Esophagus squamous epithelium (tissue), 5 donors: Measurements from ENCODE around the gene ABR. TPM values are rescaled to one million over a fixed set of nuclear protein-coding genes. Genes with fewer than 3 reads are reported as not detected.

Source experiments
- DNase-seq: peaks from one replicate; lab custom pipeline; 2025; lab: John Stamatoyannopoulos, UW
- H3K27ac ChIP-seq, 4 donors: fragments of 200-600 bp; sonication (generic); one replicate each; pipeline ENCODE4 v1.5.1; 2016 to 2019; ENCODE audit warnings: mild to moderate bottlenecking in 1 of 4
- H3K27me3 ChIP-seq, 4 donors: fragments of 200-600 bp; sonication (generic); 1 replicate in 3 of 4; 2 replicates in 1 of 4; pipeline versions ENCODE4 v1.5.1 to v1.6.0; 2017 to 2021; ENCODE audit warnings: antibody characterized with exemption in 1 of 4
- H3K36me3 ChIP-seq, 3 donors: fragments of 200-600 bp; sonication (generic); one replicate each; pipeline ENCODE4 v1.5.1; 2016 to 2019
- H3K4me1 ChIP-seq, 3 donors: fragments of 200-600 bp; sonication (generic); one replicate each; pipeline ENCODE4 v1.5.1; 2017 to 2019
- H3K4me3 ChIP-seq, 4 donors: fragments of 200-600 bp; sonication (generic); 1 replicate in 3 of 4; 2 replicates in 1 of 4; pipeline ENCODE4 v1.5.1; 2016 to 2019; ENCODE audit warnings: mild to moderate bottlenecking in 2 of 4, moderate library complexity in 1 of 4
- H3K9me3 ChIP-seq, 3 donors: fragments of 200-600 bp; sonication (generic); one replicate each; pipeline ENCODE4 v1.5.1; 2016 to 2019
- CTCF ChIP-seq, 6 experiments: fragments of 450-650 bp in 4 of 6; fragments of 200-600 bp in 2 of 6; sonication (generic) in 2 of 6; IDR thresholded peaks; one replicate each; pipeline ENCODE4 v1.5.1; 2016 to 2019; ENCODE audit warnings: antibody characterized with exemption in 6 of 6, mild to moderate bottlenecking in 4 of 6, moderate library complexity in 4 of 6
- POLR2A ChIP-seq, 4 donors: fragments of 450-650 bp; IDR thresholded peaks; one replicate each; pipeline ENCODE4 v1.6.1; 2017; ENCODE audit warnings: antibody characterized with exemption in 4 of 4, mild to moderate bottlenecking in 4 of 4, moderate library complexity in 3 of 4
- WGBS, 2 donors: methylation state at CpG; one replicate each; pipeline ENCODE4 v1.1.5; 2018; 5-methylcytosine and 5-hydroxymethylcytosine counted together
- intact Hi-C: fragments of 100-400 bp; cut with DNase I; formaldehyde crosslinking; loops from one replicate; pipeline ENCODE4 v1.15.0; 2022
- total RNA-seq, 4 donors: library from RNA; depleted of rRNA; stranded (reverse); fragments of >200 nt; gene quantifications; one replicate each; pipeline ENCODE4 v1.1.0, GENCODE V29; 2016
- donor health status: DM: yes; HTN: yes; CAD: no.

The ABR gene
- total RNA-seq, 4 donors from 2014 or later, result 62.1 to 248 (median 75.5) TPM

DNA sequence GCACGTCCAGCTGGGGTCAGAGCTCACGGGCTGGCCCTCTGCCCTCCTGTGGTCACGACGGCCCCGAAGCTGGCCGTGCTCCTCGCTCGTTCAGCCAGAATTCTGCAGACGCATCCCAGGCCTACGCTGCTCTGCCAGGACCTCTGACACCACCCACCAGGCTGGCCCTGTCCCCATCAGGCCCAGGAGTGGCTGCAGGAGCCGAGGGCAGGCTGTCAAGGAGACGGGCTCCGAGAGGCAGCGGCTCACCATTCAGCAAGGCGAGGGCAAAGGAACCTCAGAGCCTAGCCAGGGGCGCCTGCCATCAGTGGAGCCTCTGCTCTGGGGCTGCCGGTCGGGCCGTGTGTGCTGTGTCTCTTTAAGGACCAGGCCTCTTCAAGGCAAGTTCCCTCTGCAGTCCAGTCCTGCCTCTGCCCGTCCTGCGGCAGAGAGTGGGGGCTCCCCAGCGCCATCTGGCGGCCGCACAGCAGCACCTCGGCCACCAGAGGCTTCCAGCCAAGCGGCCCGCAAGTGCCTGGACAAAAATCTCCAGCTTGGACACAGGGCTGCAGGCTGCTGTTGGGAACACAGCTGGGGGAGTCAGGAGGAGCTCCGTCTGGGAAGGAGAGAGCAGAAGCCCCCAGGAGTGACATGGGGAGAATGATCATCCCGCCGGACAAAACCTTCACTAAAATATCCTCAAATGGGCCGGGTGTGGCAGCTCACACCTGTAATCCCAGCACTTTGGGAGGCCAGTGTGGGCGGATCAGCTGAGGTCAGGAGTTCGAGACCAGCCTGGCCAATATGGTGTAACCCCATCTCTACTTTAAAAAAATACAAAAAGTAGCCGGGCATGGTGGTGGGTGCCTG, 7.4 kb upstream of the ABR start:
- Histone ChIP-seq H3K27ac (peak overlapping the region in 3 of 4 donors; percentile 62 to 80 (median 72)), H3K9me3 (no peaks in the 10 kb centered on the region), H3K27me3 (peaks cover 0 to 32% (median 0%) of the 10 kb centered on the region in 4 donors), H3K36me3 (no peaks in the 10 kb centered on the region), H3K4me1 (peaks cover 17 to 74% (median 43%) of the 10 kb centered on the region in 3 donors), H3K4me3 (peak overlapping the region in 2 of 4 donors; percentile 20 to 36)
- DNase-seq, result no peak
- intact Hi-C loops, result no loop called here
- WGBS, 2 donors, result 24 to 45% methylated on average over 7 to 8 of the region's 34 CpGs
- TF ChIP-seq CTCF (IDR thresholded peaks at IDR 0.05) (peak; percentile 88 to 98 (median 96)), POLR2A (IDR thresholded peaks at IDR 0.05) (peak in 1 of 4 donors; percentile 41)

GRCh38 chr17:1186214-1186820, 6.5 kb upstream of the ABR start:
- Histone ChIP-seq H3K27me3 (peaks cover 0 to 37% (median 0%) of the 10 kb centered on the region in 4 donors), H3K36me3 (no peaks in the 10 kb centered on the region), H3K9me3 (no peaks in the 10 kb centered on the region), H3K27ac (peak overlapping the region in 3 of 4 donors; percentile 62 to 80 (median 72)), H3K4me1 (peaks cover 17 to 75% (median 43%) of the 10 kb centered on the region in 3 donors), H3K4me3 (peak overlapping the region in 2 of 4 donors; percentile 20 to 36)
- intact Hi-C loops, result no loop called here
- no peak for DNase-seq
- TF ChIP-seq POLR2A (IDR thresholded peaks at IDR 0.05) (no peak), CTCF (IDR thresholded peaks at IDR 0.05) (no peak)
- WGBS, 2 donors, result 34 to 45% methylated on average over 5 to 10 of the region's 13 CpGs

DNA sequence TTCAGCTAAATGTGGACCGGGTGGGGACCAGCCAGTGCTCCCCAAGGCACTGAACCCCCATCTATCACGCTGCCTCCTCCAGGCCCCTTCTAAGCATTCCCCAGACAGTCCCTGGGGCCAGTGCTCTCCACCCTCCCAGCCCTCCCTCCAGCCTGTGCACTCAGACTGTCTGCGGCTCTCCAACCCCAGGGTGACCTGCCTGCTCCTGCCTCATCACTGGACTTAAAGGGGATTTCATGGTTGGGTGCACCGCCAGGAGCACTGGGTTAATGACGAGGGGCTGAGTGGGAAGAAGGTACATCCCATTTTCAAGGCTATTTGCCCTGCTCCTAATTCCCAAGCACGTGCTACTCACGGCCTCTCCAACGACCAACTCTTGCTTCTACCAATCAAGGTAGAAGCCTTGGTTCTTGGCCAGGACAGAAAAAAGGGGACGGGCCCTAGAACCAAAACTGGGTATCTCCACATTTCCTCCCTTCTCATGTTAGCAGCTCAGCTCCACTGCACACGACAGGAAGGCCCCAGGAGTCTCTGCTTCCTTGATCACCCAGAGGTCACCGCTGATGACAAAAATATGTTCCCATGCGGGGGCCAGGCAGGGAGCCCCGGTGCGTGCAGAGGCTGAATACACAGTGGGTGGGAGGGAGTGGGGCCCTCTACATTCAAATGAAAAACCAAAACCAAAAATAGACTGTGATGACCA, 3.5 kb upstream of the ABR start:
- intact Hi-C loops, result loop anchor here (5.0 kb wide), 1 partner anchor 56 kb away; no protein-coding TSS in a partner anchor
- peak overlapping the region in 1 of 4 donors; percentile 34 for H3K27ac ChIP-seq

DNA sequence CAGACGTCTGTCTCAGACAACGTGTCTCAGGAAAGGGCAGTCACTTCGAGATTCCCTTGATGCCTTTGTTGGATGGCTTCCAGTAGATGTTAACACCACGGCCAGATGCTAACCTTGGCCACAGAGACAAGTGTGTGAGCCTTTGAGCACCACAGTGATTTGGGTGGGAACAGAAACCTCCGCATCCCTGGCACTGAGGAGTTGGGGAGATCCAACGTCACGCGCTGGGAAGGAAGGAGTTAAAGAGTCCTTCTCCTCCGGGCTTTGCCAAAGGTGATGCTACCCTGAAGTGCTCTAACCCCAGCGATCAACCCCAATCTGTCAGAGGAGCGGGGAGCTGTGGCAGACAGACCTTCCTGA, 3.0 kb upstream of the ABR start:
- no peaks in the 10 kb centered on the region for H3K9me3 ChIP-seq
- 32 to 45% methylated on average over 4 to 11 of the region's 11 CpGs for WGBS, 2 donors
- DNase-seq, result no peak
- peak overlapping the region in 1 of 4 donors; percentile 34 for H3K27ac ChIP-seq
- H3K36me3 ChIP-seq, result no peaks in the 10 kb centered on the region
- peaks cover 38 to 77% (median 42%) of the 10 kb centered on the region in 3 donors for H3K4me1 ChIP-seq
- no peak overlapping the region for H3K4me3 ChIP-seq
- peaks cover 0 to 43% (median 0%) of the 10 kb centered on the region in 4 donors for H3K27me3 ChIP-seq
- intact Hi-C loops, result loop anchor here (5.0 kb wide), 1 partner anchor 55 kb away; no protein-coding TSS in a partner anchor
- TF ChIP-seq CTCF (IDR thresholded peaks at IDR 0.05) (no peak), POLR2A (IDR thresholded peaks at IDR 0.05) (no peak)

More for the DNA sequence above, 3.5 kb upstream of the ABR start:
- Histone ChIP-seq H3K4me1 (peaks cover 35 to 77% (median 42%) of the 10 kb centered on the region in 3 donors), H3K4me3 (no peak overlapping the region), H3K27me3 (peaks cover 0 to 47% (median 0%) of the 10 kb centered on the region in 4 donors), H3K9me3 (no peaks in the 10 kb centered on the region), H3K36me3 (no peaks in the 10 kb centered on the region)
- TF ChIP-seq POLR2A (IDR thresholded peaks at IDR 0.05), result no peak
- no peak for TF ChIP-seq CTCF (IDR thresholded peaks at IDR 0.05)
- 39% methylated on average over 10 of the region's 14 CpGs; no CpG with 5 or more reads in 1 of the 2 donors for WGBS, 2 donors
- DNase-seq, result no peak
